ENCODE data around the gene FAM53A. TPM values are rescaled to one million over a fixed set of nuclear protein-coding genes. Genes with fewer than 3 reads are reported as not detected.

Gene FAM53A
- total RNA-seq, 1 experiment from 2014 or later, result 3.1 TPM

DNA sequence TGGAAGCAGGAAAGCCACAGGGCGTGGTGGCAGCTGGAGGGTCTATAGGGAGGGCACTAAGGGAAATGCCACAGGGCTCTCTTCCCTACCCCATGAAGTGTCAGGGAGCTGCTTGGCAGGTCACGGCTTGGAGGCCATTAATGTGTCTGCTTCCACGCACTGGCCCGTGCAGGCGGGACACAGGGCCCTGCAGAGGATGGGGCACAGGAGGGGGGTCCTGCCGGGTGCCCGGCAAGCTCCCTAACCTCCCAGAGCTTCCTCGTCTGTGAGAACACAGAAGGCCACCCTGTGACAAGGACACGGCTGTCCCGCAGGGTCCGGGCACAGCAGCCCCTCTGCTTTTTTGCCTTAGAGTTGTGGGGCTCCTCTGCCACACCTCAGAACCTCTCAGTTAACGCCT lies 25.5 kb downstream of the FAM53A start:
- intact Hi-C loops (cut with micrococcal nuclease), result no loop called here
- no peak overlapping the region for H3K4me2 ChIP-seq (ENCODE audit: low read length)

DNA sequence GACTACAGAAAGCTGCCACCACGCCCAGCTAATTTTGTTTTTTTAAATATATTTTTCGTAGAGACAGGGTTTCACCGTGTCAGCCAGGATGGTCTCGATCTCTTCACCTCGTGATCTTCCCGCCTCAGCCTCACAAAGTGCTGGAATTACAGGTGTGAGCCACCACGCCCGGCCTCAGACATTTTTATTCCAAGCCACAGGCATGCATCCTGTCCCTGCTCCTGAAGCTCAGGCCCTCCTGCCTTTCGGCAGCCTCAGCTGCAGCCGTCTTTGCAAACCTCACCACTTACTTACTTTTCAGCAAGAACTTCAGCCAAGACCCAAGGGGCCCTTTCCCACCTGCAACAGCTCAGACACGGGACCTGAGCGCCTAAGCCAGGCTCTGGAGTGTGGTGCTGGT lies 26.0 kb downstream of the FAM53A start:
- H3K9ac ChIP-seq (ENCODE audit: low read length), result no peak overlapping the region
- no peaks in the 10 kb centered on the region for H3K36me3 ChIP-seq (ENCODE audit: low read depth, low read length)
- CTCF ChIA-PET, result no interaction called here
- no peak for DNase-seq
- no peaks in the 10 kb centered on the region for H4K20me1 ChIP-seq (ENCODE audit: low read length)
- no peak overlapping the region for H3K27ac ChIP-seq (ENCODE audit: low read length)
- H3K9me3 ChIP-seq (ENCODE audit: low read length), result no peaks in the 10 kb centered on the region
- H3K4me1 ChIP-seq (ENCODE audit: insufficient read depth, low read length), result no peaks in the 10 kb centered on the region
- H3K27me3 ChIP-seq (ENCODE audit: low read length), result no peaks in the 10 kb centered on the region
- TF ChIP-seq, protein P1, sequence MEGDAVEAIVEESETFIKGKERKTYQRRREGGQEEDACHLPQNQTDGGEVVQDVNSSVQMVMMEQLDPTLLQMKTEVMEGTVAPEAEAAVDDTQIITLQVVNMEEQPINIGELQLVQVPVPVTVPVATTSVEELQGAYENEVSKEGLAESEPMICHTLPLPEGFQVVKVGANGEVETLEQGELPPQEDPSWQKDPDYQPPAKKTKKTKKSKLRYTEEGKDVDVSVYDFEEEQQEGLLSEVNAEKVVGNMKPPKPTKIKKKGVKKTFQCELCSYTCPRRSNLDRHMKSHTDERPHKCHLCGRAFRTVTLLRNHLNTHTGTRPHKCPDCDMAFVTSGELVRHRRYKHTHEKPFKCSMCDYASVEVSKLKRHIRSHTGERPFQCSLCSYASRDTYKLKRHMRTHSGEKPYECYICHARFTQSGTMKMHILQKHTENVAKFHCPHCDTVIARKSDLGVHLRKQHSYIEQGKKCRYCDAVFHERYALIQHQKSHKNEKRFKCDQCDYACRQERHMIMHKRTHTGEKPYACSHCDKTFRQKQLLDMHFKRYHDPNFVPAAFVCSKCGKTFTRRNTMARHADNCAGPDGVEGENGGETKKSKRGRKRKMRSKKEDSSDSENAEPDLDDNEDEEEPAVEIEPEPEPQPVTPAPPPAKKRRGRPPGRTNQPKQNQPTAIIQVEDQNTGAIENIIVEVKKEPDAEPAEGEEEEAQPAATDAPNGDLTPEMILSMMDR (conservative IDR thresholded peaks at IDR 0.05; ENCODE audit: low read depth, low read length), result no peak
- TF ChIP-seq EZH2 (IDR thresholded peaks at IDR 0.05; ENCODE audit: low read length, unreplicated experiment) (no peak), EZH2phosphoT487 (IDR thresholded peaks at IDR 0.05; ENCODE audit: borderline replicate concordance, low read length) (no peak)
- H3K79me2 ChIP-seq (ENCODE audit: low read length), result no peaks in the 10 kb centered on the region
- intact Hi-C loops (cut with micrococcal nuclease), result no loop called here
- ATAC-seq, result no peak
- H2AFZ ChIP-seq (ENCODE audit: low read length), result no peak overlapping the region
- no TSS peak for BruUV-seq (replicated peaks)
- H3F3A ChIP-seq (ENCODE audit: low read length, unreplicated experiment), result no peaks in the 10 kb centered on the region
- H3K4me2 ChIP-seq (ENCODE audit: low read length), result no peak overlapping the region
- POLR2A ChIA-PET (ENCODE audit: unreplicated experiment), result no interaction called here
- no peak overlapping the region for H3K4me3 ChIP-seq (ENCODE audit: low read length)
- no peaks in the 10 kb centered on the region for H3K9me2 ChIP-seq (replicated peaks; ENCODE audit: low read length)

More for the DNA sequence above, 25.5 kb downstream of the FAM53A start:
- DNase-seq (no peak), ATAC-seq (no peak)
- Histone ChIP-seq H3K27ac (ENCODE audit: low read length) (no peak overlapping the region), H3F3A (ENCODE audit: low read length, unreplicated experiment) (no peaks in the 10 kb centered on the region), H3K79me2 (ENCODE audit: low read length) (no peaks in the 10 kb centered on the region), H2AFZ (ENCODE audit: low read length) (no peak overlapping the region), H3K36me3 (ENCODE audit: low read depth, low read length) (no peaks in the 10 kb centered on the region), H3K27me3 (ENCODE audit: low read length) (no peaks in the 10 kb centered on the region), H4K20me1 (ENCODE audit: low read length) (no peaks in the 10 kb centered on the region), H3K4me3 (ENCODE audit: low read length) (no peak overlapping the region), H3K9ac (ENCODE audit: low read length) (no peak overlapping the region), H3K9me3 (ENCODE audit: low read length) (no peaks in the 10 kb centered on the region), H3K4me1 (ENCODE audit: insufficient read depth, low read length) (no peaks in the 10 kb centered on the region), H3K9me2 (replicated peaks; ENCODE audit: low read length) (no peaks in the 10 kb centered on the region)
- TF ChIP-seq EZH2phosphoT487 (IDR thresholded peaks at IDR 0.05; ENCODE audit: borderline replicate concordance, low read length) (no peak), EZH2 (IDR thresholded peaks at IDR 0.05; ENCODE audit: low read length, unreplicated experiment) (no peak)
- POLR2A ChIA-PET (ENCODE audit: unreplicated experiment), result no interaction called here
- no TSS peak for BruUV-seq (replicated peaks)
- CTCF ChIA-PET, result no interaction called here

DNA sequence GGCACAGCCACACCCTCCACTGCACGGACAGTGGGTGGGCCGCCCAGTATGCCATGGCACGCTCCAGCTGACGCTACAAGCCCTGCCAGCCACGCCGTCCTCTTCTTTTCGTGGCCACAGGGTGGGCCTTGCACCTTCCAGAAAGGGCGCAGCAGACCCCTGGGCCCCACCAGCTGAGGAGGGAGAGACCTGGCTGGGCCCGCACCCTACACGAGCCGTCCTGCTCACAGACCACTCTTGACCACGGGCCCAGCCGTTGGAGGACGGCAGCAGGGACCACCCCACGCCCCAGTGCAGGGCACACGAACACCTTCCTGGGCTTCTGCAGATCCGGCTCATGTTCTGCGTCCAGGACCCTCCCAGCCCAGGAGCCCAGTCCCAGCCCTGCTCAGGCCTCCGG lies 27.1 kb downstream of the FAM53A start:
- H3K9me2 ChIP-seq (replicated peaks; ENCODE audit: low read length), result no peaks in the 10 kb centered on the region
- H3K36me3 ChIP-seq (ENCODE audit: low read depth, low read length), result no peaks in the 10 kb centered on the region
- no peaks in the 10 kb centered on the region for H3K27me3 ChIP-seq (ENCODE audit: low read length)
- no peak overlapping the region for H2AFZ ChIP-seq (ENCODE audit: low read length)
- H3K27ac ChIP-seq (ENCODE audit: low read length), result no peak overlapping the region
- TF ChIP-seq EZH2 (IDR thresholded peaks at IDR 0.05; ENCODE audit: low read length, unreplicated experiment), result no peak
- TF ChIP-seq EZH2phosphoT487 (IDR thresholded peaks at IDR 0.05; ENCODE audit: borderline replicate concordance, low read length), result no peak
- TF ChIP-seq, protein P1 (conservative IDR thresholded peaks at IDR 0.05; ENCODE audit: low read depth, low read length), result no peak
- no peak overlapping the region for H3K9ac ChIP-seq (ENCODE audit: low read length)
- no peaks in the 10 kb centered on the region for H3K4me1 ChIP-seq (ENCODE audit: insufficient read depth, low read length)
- DNase-seq, result no peak
- BruUV-seq (replicated peaks), result no TSS peak
- no peaks in the 10 kb centered on the region for H3K79me2 ChIP-seq (ENCODE audit: low read length)
- no peaks in the 10 kb centered on the region for H3K9me3 ChIP-seq (ENCODE audit: low read length)
- ATAC-seq, result no peak
- H3F3A ChIP-seq (ENCODE audit: low read length, unreplicated experiment), result no peaks in the 10 kb centered on the region
- no peak overlapping the region for H3K4me3 ChIP-seq (ENCODE audit: low read length)
- no peaks in the 10 kb centered on the region for H4K20me1 ChIP-seq (ENCODE audit: low read length)
- intact Hi-C loops (cut with micrococcal nuclease), result no loop called here
- no peak overlapping the region for H3K4me2 ChIP-seq (ENCODE audit: low read length)
- ChIA-PET POLR2A (ENCODE audit: unreplicated experiment) (no interaction called here), CTCF (no interaction called here)

All from PC-3 (cell line).